Measurements from ENCODE around the gene DPP7.

DPP7 gene

DNA sequence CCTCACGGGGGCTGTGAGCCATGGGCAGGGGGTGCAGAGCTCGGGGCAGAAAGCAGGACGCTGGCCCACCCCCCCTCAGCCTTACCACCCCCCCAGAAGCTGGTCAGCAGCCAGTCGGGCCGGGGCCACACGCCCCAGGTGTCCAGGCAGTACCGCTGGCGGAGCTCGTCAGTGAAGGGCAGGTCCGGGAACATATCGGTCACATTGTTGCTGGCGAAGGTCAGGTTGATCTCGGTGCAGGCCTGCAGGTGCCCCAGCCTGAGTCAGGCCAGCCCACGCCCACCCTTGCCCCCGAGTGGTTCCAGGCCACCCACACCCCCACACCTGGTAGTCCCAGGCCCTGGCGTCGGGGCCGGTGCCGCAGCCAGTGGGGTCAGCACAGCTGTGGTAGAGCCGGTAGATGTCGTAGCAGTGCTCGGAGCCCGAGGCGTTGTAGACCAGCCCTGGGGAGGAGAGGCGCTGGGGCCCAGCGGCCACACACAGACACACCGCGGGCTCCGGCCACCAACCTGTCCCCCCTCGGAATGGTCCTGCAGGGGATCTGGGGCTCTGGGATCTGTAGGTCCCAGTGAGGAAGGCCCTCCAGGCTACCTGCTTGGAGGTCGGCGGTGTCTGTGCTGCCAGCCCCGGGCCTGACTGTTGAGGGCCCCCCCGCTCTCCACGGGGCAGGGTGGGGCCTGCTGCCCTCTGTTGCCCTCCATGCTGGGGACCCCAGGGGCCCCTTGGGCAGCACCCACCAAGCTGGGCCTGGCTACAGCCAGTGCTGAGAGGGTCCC is 2.6 kb downstream of the DPP7 start:
- H3K27me3 ChIP-seq, result no peaks in the 10 kb centered on the region
- no peak for DNase-seq
- H3K4me1 ChIP-seq, result 0 out of 2 replicates have a peak, but pooled peaks cover 4% of the 10 kb centered on the region
- no peak for TF ChIP-seq CTCF (IDR thresholded peaks at IDR 0.05; ENCODE audit: low read depth, low read length)
- H3K4me3 ChIP-seq (ENCODE audit: low read depth, low read length), result no peak overlapping the region
- peaks cover 48% of the 10 kb centered on the region for H3K36me3 ChIP-seq
- no peaks in the 10 kb centered on the region for H3K9me3 ChIP-seq

DNA sequence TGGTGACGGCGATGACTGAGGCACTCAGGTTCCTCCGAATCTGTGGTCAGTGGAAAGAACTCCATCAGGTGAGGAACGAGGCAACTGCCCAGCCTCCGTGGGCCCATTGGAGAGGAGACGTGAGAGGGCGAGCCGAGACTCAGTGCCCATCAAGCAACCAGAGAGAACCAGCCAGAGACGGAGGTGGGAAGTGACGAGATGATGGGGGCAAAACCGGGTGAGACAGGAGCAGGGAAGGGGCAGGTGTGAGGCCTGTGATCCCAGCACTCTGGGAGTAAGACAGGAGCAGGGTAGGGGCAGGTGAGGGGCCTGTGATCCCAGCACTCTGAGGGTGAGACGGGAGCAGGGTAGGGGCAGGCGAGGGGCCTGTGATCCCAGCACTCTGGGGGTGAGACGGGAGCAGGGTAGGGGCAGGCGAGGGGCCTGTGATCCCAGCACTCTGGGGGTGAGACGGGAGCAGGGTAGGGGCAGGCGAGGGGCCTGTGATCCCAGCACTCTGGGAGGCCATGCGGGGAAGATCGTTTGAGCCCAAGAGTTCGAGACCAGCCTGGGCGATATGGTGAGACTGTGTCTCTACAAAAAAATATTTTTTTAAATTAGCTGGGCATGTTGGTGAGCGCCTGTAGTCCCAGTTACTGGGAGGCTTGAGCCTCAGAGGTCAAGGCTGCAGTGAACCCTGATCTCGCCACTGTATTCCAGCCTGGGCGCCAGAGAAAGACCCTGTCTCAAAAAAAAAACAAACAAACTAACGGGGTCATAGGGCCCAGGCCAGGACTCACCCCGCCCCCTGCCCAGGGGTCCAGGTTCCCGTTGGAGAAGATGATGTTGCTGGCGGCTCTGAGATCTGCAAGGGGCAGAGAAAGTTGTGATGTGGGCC is 3.4 kb downstream of the DPP7 start:
- H3K27me3 ChIP-seq, result no peaks in the 10 kb centered on the region
- no peak overlapping the region for H3K4me3 ChIP-seq (ENCODE audit: low read depth, low read length)
- H3K36me3 ChIP-seq, result peaks cover 55% of the 10 kb centered on the region
- 0 out of 2 replicates have a peak, but pooled peaks cover 4% of the 10 kb centered on the region for H3K4me1 ChIP-seq
- no peak for DNase-seq
- H3K9me3 ChIP-seq, result no peaks in the 10 kb centered on the region
- TF ChIP-seq CTCF (IDR thresholded peaks at IDR 0.05; ENCODE audit: low read depth, low read length), result no peak

GRCh38 chr9:137110147-137110910 is 4.2 kb downstream of the DPP7 start:
- Histone ChIP-seq H3K4me3 (ENCODE audit: low read depth, low read length) (no peak overlapping the region), H3K36me3 (peaks cover 62% of the 10 kb centered on the region), H3K9me3 (no peaks in the 10 kb centered on the region), H3K27me3 (no peaks in the 10 kb centered on the region), H3K4me1 (0 out of 2 replicates have a peak, but pooled peaks cover 4% of the 10 kb centered on the region)
- DNase-seq, result no peak
- no peak for TF ChIP-seq CTCF (IDR thresholded peaks at IDR 0.05; ENCODE audit: low read depth, low read length)

DNA sequence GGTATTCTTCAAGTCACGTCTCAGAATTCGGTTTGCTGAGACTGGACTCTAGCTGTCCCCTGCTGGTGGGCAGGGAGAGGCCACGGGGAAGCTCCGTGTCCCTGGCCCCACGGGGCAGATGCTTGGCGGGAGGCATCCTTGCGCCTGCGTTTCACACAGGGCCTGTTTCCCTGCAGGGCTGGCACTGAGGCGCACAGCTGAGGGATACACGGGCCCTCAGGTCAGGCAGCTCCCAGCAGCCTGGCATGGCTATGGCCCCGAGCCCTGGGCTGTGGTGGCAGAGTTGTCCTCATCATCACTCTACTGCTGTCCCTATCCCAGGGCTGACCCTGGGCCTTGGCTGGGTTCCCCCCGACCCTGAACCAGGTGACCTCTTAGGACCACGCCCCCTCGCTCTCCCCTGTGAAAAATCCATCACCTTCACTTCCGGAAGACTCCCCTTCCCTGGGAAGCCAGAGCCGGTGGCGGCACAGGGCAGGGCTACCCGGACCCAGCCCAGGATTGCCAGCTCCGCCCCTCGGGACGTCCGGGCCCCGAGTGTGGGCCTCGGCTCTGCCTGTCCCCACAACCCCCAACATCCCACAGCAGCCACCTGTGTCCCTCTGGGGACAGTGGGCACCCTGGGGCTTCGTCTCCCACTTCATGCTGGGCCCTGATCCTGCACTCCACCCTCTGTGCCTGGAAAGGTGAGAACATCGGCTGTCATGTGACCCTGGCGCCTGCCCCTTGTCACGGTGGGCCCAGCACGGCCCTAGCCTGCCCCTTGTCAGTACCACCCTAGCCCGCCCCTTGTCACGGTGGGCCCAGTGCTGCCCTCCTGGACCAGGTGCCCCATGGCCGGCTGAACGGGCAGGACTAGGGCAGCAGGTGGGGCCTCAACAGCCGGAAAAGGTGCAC is 5.0 kb downstream of the DPP7 start:
- Histone ChIP-seq H3K27me3 (no peaks in the 10 kb centered on the region), H3K36me3 (peaks cover 70% of the 10 kb centered on the region), H3K4me1 (no peaks in the 10 kb centered on the region)

More for the DNA sequence above, 5.0 kb downstream of the DPP7 start:
- no peak for TF ChIP-seq CTCF (IDR thresholded peaks at IDR 0.05; ENCODE audit: low read depth, low read length)
- H3K4me3 ChIP-seq (ENCODE audit: low read depth, low read length), result no peak overlapping the region
- DNase-seq, result no peak
- no peaks in the 10 kb centered on the region for H3K9me3 ChIP-seq

Data from BE2C (cell line).